ENCODE results near the gene KCNK3.
"Not testable (repeated sequence)": the region's sequence is repeated elsewhere in the genome, so short reads cannot be mapped to it uniquely, and the experiment has no call there.

The KCNK3 gene

GRCh38 chr2:26653207-26654060 is 39.1 kb upstream of the KCNK3 start:
- DNase-seq (ENCODE audit: low read depth): no peak
- TF ChIP-seq CTCF (conservative IDR thresholded peaks at IDR 0.05; ENCODE audit: low read length): no peak
- H3K4me3 ChIP-seq (ENCODE audit: low read length): no peak overlapping the region

- H3K4me3 ChIP-seq (ENCODE audit: low read length): no peak overlapping the region
- TF ChIP-seq CTCF (conservative IDR thresholded peaks at IDR 0.05; ENCODE audit: low read length): no peak
- no peak for DNase-seq (ENCODE audit: low read depth)
Observed at GRCh38 chr2:26654061-26654340, 38.5 kb upstream of the KCNK3 start.

- DNase-seq (ENCODE audit: low read depth): not testable (repeated sequence)
Observed at GRCh38 chr2:26655120-26655519, 37.4 kb upstream of the KCNK3 start.

GRCh38 chr2:26655611-26656195 is 36.8 kb upstream of the KCNK3 start:
- TF ChIP-seq CTCF (conservative IDR thresholded peaks at IDR 0.05; ENCODE audit: low read length): no peak
- no peak overlapping the region for H3K4me3 ChIP-seq (ENCODE audit: low read length)
- no peak for DNase-seq (ENCODE audit: low read depth)

More at GRCh38 chr2:26655120-26655519, 37.4 kb upstream of the KCNK3 start:
- H3K4me3 ChIP-seq (ENCODE audit: low read length): not testable (repeated sequence)

DNA sequence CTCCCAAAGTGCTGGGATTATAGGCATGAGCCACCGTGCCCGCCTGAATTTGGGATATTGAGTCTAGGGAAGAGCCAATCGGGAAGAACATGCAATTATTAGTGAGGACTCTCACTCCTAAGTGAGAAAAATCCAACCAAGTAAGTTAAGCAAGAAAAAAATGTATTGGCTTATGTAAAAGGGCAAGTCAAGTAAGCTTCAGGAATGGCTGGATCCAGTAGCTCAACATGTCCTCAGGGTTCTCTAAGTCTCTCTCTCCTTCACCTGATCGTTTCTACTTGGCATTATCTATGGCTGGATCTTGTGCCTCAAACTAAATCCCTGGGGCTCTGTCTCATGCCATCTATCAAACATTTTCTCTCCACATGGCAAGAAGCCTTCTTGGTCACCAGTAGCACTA is 35.3 kb upstream of the KCNK3 start:
- TF ChIP-seq CTCF (conservative IDR thresholded peaks at IDR 0.05; ENCODE audit: low read length): no peak
- H3K4me3 ChIP-seq (ENCODE audit: low read length): no peak overlapping the region
- no peak for DNase-seq (ENCODE audit: low read depth)

DNA sequence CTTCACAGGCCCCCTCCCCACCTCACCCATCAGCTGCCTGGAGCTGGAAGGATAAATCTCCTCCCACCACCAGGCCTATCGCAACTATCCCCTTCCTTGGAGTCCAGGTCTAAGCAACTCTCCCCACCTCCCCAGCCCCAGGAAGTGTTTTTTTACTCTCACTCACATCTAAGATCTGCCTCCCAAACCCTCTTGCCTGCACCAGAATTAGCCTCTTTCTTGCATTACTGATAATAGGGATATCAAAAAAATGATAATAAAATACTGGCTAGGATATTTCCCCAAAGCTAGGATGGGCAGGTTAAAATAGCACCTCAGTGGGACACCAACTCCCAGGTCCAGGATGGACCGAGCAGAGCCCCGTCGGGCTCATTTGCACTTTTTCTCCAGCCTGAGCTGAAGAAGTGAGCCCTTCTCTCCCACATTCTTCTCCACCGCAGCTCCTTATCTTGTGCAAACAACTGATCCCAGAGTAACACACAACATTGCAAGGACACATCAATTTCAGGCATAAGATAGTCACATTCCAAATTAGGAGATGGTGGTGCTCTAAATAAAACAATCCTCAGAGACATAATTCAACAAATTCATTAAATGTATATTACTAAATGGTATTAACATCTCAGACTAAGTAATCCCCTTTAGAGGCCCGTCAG is 33.7 kb upstream of the KCNK3 start:
- no peak for TF ChIP-seq CTCF (conservative IDR thresholded peaks at IDR 0.05; ENCODE audit: low read length)
- DNase-seq (ENCODE audit: low read depth): no peak
- H3K4me3 ChIP-seq (ENCODE audit: low read length): no peak overlapping the region

DNA sequence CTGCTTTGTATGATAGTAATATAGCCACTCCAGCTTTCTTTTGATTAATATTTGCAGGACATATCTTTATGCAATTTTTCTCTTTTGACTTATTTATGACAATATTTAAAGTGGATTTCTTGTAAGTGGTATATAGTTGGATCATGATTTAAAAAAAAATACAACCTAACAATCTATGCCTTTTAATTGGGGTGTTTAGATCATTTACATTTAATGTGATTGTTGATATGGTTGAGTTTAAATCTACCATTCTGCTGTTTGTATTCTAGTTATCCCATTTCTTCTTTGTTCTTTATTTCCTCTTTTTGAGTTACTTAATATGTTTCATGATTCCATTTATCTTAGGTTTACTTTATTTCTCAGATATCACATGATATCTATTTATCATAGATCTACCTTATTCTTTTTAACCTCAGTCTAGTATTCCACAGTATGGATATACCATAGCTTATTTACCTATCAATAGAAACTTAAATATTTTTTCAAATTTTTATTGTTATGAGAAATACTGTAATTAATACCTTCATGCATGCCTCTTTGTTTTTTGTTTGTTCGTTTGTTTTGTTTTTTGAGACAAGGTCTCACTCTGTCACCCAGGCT is 32.1 kb upstream of the KCNK3 start:
- DNase-seq (ENCODE audit: low read depth): no peak
- TF ChIP-seq CTCF (conservative IDR thresholded peaks at IDR 0.05; ENCODE audit: low read length): no peak
- no peak overlapping the region for H3K4me3 ChIP-seq (ENCODE audit: low read length)

GRCh38 chr2:26665296-26665695 is 27.2 kb upstream of the KCNK3 start:
- not testable (repeated sequence) for DNase-seq (ENCODE audit: low read depth)

More at GRCh38 chr2:26665296-26665695, 27.2 kb upstream of the KCNK3 start:
- H3K4me3 ChIP-seq (ENCODE audit: low read length): not testable (repeated sequence)
